Right lobe of liver (tissue), 4 donors: Measurements from ENCODE around the gene LRRTM4.

Source experiments
- CTCF ChIP-seq, 4 donors: fragments of 200-600 bp in 3 of 4; fragments of 450-650 bp in 1 of 4; IDR thresholded peaks; one replicate each; pipeline versions ENCODE4 v1.5.1 to v1.8.0; 2016 to 2022; ENCODE audit warnings: antibody characterized with exemption in 4 of 4, mild to moderate bottlenecking in 2 of 4
- POLR2A ChIP-seq: fragments of 450-650 bp; IDR thresholded peaks from one replicate; pipeline ENCODE4 v1.6.1; 2017; ENCODE audit warnings: antibody characterized with exemption, mild to moderate bottlenecking
- donor health status: DM: no; HTN: no; CAD: no.
- donor health status: DM: no; HTN: no; CAD: no.
- donor health status: DM: no; HTN: yes; CAD: no.

GRCh38 chr2:76975752-76976151 lies 546.4 kb downstream of the LRRTM4 start:
- no peak for TF ChIP-seq CTCF (IDR thresholded peaks at IDR 0.05)
- TF ChIP-seq POLR2A, result no peak
